OCI-LY3 (cell line): ENCODE data around the gene SESTD1.

Experiments
- H2AFZ ChIP-seq: fragments of 200-600, 300-600 bp; shearing (Covaris generic); 2 replicates; pipeline ENCODE4 v1.6.0; 2014; ENCODE audit warnings: antibody characterized with exemption, low read depth, low read length
- H3K27ac ChIP-seq: fragments of 200-600, 300-600 bp; sonication (generic); 2 replicates; pipeline ENCODE4 v1.5.1; 2014; ENCODE audit warnings: mild to moderate bottlenecking, low read length, moderate library complexity, mixed read lengths
- H3K27me3 ChIP-seq: fragments of 200-600, 300-600 bp; sonication (generic); 2 replicates; pipeline ENCODE4 v1.6.1; 2014; ENCODE audit warnings: low read depth, low read length, mixed read lengths
- H3K36me3 ChIP-seq: fragments of 200-600, 300-600 bp; sonication (generic); replicated peaks from 2 replicates; pipeline ENCODE3; 2014; ENCODE audit warnings: low read depth, low read length, mixed read lengths
- H3K4me1 ChIP-seq: fragments of 300-600, 200-600 bp; sonication (generic); 2 replicates; pipeline ENCODE4 v1.6.1; 2014; ENCODE audit warnings: low read length, mixed read lengths
- H3K4me2 ChIP-seq: fragments of 200-600, 300-600 bp; sonication (generic); 2 replicates; pipeline ENCODE4 v1.6.1; 2014; ENCODE audit warnings: low read length, mixed read lengths
- H3K4me3 ChIP-seq: fragments of 300-600, 200-600 bp; sonication (generic); 2 replicates; pipeline ENCODE4 v1.5.1; 2014; ENCODE audit warnings: antibody characterized with exemption, mild to moderate bottlenecking, low read length, moderate library complexity
- H3K79me2 ChIP-seq: fragments of 300-600, 200-600 bp; shearing (Covaris generic); 2 replicates; pipeline ENCODE4 v1.6.1; 2014; ENCODE audit warnings: mild to moderate bottlenecking, low read length, mixed read lengths
- H3K9ac ChIP-seq: fragments of 300-600, 200-600 bp; shearing (Covaris generic); 2 replicates; pipeline ENCODE4 v1.6.0; 2014; ENCODE audit warnings: mild to moderate bottlenecking, low read length, moderate library complexity
- H3K9me3 ChIP-seq: fragments of 200-600, 300-600 bp; shearing (Covaris generic); 2 replicates; pipeline ENCODE4 v1.6.1; 2014; ENCODE audit warnings: low read length, mixed read lengths; ENCODE audit not compliant: insufficient read depth
- H4K20me1 ChIP-seq: fragments of 200-600, 300-600 bp; sonication (generic); 2 replicates; pipeline ENCODE4 v1.6.1; 2016; ENCODE audit warnings: low read length, mixed read lengths; ENCODE audit not compliant: insufficient read depth
- EZH2phosphoT487 ChIP-seq: fragments of 200-600 bp; shearing (Covaris generic); IDR thresholded peaks from 2 replicates; pipeline ENCODE4 v1.6.1; 2018; ENCODE audit warnings: antibody characterized with exemption, mixed run types, low read depth
- TF ChIP-seq, protein P1 (sequence below): fragments of 200-600, 300-600 bp; sonication (generic); IDR thresholded peaks from 2 replicates; pipeline ENCODE4 v1.5.1; 2014; ENCODE audit warnings: antibody characterized with exemption, low read length, low read depth

SESTD1 gene

DNA sequence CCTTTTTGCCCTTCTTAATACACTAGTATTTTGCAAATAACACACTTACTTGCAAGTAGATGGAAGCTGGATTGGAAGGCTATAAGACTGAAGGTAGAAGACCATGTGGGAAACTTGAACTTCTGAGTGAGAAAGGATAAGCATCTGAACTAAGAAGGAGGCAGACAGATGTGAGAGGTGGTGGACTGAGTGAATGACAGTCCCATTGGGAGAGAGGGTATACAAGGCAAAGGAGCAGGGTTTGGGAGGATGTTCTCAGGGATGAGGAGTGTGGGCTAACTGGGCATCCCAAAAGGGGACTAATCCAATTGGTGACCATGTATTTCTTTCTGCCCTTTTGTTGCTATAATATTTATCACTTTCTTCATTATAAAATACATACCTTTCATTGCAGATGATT lies 20.4 kb upstream of the SESTD1 start:
- Histone ChIP-seq H3K27me3 (no peaks in the 10 kb centered on the region), H2AFZ (no peak overlapping the region), H3K4me2 (no peak overlapping the region), H3K79me2 (no peaks in the 10 kb centered on the region), H3K27ac (no peak overlapping the region), H3K9ac (no peak overlapping the region), H3K4me1 (no peaks in the 10 kb centered on the region), H3K36me3 (no peaks in the 10 kb centered on the region), H4K20me1 (no peaks in the 10 kb centered on the region), H3K9me3 (no peaks in the 10 kb centered on the region), H3K4me3 (no peak overlapping the region)
- TF ChIP-seq, protein P1, sequence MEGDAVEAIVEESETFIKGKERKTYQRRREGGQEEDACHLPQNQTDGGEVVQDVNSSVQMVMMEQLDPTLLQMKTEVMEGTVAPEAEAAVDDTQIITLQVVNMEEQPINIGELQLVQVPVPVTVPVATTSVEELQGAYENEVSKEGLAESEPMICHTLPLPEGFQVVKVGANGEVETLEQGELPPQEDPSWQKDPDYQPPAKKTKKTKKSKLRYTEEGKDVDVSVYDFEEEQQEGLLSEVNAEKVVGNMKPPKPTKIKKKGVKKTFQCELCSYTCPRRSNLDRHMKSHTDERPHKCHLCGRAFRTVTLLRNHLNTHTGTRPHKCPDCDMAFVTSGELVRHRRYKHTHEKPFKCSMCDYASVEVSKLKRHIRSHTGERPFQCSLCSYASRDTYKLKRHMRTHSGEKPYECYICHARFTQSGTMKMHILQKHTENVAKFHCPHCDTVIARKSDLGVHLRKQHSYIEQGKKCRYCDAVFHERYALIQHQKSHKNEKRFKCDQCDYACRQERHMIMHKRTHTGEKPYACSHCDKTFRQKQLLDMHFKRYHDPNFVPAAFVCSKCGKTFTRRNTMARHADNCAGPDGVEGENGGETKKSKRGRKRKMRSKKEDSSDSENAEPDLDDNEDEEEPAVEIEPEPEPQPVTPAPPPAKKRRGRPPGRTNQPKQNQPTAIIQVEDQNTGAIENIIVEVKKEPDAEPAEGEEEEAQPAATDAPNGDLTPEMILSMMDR: no peak
- TF ChIP-seq EZH2phosphoT487: no peak

DNA sequence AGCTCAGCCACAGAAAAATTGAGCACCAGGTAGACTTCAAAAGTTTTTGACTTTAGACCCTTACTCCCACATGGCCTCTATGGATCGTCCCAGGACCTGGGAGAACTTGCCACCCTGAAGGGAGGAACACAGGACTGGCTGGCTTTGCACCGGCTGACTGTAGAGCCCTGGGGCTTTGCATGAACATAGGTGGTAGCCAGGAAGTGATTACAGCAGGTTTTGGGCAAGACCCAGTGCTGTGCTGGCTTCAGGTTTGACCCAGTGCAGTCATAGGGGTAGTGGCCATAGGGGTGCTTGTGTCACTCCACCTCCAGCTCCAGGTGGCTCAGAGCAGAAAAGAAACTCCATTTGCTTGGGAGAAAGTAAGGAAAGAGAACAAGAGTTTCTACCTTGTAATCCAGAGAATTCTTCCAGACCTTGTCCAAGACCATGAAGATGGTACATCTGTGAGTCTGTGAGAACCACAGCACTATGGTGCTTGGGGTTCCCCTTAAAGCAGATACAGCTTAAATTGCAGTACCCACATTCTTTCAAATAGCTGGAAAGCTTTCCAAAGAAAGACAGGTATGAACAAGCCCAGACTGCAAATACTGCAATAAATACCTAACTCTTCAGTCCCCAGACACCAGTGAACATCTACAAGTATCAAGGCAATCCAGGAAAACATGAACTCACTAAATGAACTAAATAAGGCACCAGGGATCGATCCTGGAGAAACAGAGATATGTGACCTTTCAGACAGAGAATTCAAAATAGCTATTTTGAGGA lies 13.0 kb upstream of the SESTD1 start:
- no peak overlapping the region for H3K9ac ChIP-seq
- no peaks in the 10 kb centered on the region for H3K27me3 ChIP-seq
- TF ChIP-seq, protein P1: no peak
- no peak for TF ChIP-seq EZH2phosphoT487
- no peak overlapping the region for H3K4me2 ChIP-seq
- H2AFZ ChIP-seq: no peak overlapping the region
- H4K20me1 ChIP-seq: no peaks in the 10 kb centered on the region
- no peaks in the 10 kb centered on the region for H3K9me3 ChIP-seq
- no peak overlapping the region for H3K27ac ChIP-seq
- H3K4me1 ChIP-seq: no peaks in the 10 kb centered on the region
- no peaks in the 10 kb centered on the region for H3K36me3 ChIP-seq
- no peak overlapping the region for H3K4me3 ChIP-seq
- H3K79me2 ChIP-seq: no peaks in the 10 kb centered on the region

DNA sequence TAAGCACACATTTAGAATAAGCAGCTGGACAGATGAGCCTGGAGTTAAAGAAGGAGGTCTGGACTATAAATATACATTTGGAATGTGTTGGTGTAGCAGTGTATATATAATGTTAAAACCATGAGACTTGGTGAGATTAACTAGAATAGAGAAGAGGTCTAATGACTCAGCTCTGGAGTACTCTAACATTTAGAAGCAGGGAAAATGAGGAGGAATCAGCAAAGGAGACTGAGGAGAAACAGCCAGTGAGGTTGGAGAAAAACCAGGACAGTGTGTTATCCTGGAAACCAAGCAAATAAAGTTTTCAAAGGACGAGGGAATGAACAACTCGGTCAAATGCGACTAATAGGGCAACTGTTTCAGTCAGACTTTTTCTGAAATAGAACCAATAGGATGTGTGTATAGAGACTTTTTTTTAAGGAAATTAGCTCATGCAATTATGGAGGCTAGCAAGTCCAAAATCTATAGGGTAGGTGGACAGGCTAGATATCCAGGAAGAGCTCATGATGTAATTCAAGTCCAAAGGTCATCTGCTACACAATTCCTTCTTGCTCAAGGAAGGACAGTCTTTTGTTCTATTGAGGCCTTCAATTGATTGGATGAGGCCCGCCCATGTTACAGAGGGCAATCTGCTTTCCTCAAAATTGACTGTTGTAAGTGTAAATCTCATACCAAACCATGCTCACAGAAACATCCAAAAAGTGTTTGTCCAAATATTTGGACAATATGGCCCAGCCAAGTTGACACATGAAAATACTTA lies 10.8 kb upstream of the SESTD1 start:
- H3K4me2 ChIP-seq: no peak overlapping the region
- no peak overlapping the region for H2AFZ ChIP-seq
- no peak overlapping the region for H3K4me3 ChIP-seq

DNA sequence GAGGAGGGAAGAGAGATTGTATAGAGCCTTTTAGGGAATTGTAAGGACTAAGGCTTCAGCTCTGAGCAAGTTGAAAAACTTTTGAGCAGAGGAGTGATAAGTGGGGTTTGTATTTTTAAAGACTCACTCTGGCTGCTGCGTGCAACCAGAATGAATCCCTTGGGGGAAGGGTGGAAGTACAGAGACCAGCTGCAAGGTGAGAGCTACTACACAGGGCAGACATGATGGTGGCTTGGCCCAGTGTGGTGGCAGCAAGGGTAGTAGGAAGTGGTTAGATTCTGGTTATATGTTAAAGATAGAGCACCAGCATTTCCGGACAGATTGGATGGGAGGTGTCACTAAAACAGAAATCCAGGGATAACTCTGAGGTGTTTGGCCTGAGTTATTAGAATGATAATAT lies 10.1 kb upstream of the SESTD1 start:
- Histone ChIP-seq H3K4me3 (no peak overlapping the region), H3K4me2 (no peak overlapping the region), H3K9me3 (no peaks in the 10 kb centered on the region), H3K27me3 (no peaks in the 10 kb centered on the region), H4K20me1 (no peaks in the 10 kb centered on the region), H3K36me3 (no peaks in the 10 kb centered on the region), H3K27ac (no peak overlapping the region), H2AFZ (no peak overlapping the region), H3K4me1 (no peaks in the 10 kb centered on the region), H3K9ac (no peak overlapping the region), H3K79me2 (no peaks in the 10 kb centered on the region)
- TF ChIP-seq EZH2phosphoT487: no peak
- TF ChIP-seq, protein P1: no peak

More for the DNA sequence above, 10.8 kb upstream of the SESTD1 start:
- no peaks in the 10 kb centered on the region for H3K79me2 ChIP-seq
- no peaks in the 10 kb centered on the region for H3K4me1 ChIP-seq
- no peaks in the 10 kb centered on the region for H3K9me3 ChIP-seq
- H3K36me3 ChIP-seq: no peaks in the 10 kb centered on the region
- no peaks in the 10 kb centered on the region for H4K20me1 ChIP-seq
- no peaks in the 10 kb centered on the region for H3K27me3 ChIP-seq
- H3K9ac ChIP-seq: no peak overlapping the region
- TF ChIP-seq, protein P1: no peak
- no peak for TF ChIP-seq EZH2phosphoT487
- H3K27ac ChIP-seq: no peak overlapping the region
